ENCODE measurements around the gene FZD7.

Gene FZD7

GRCh38 chr2:202033317-202034248 lies at the start of gene FZD7:
TSS of gene FZD7 (plus strand) at chr2:202033855. CDS start at chr2:202034648, 793 bp downstream.
- peak; percentile 86 for DNase-seq

GRCh38 chr2:201984333-201984732 lies 49.3 kb upstream of the FZD7 start:
- no peak for DNase-seq

- peak; percentile 76 for DNase-seq
These were observed 48.7 kb upstream of the FZD7 start for GRCh38 chr2:201984800-201985525.

- no peak for DNase-seq
These were observed 47.8 kb upstream of the FZD7 start for GRCh38 chr2:201985728-201986462.

- no peak for DNase-seq
These were observed 47.3 kb upstream of the FZD7 start for GRCh38 chr2:201986463-201986735.

- no peak for DNase-seq
These were observed 46.2 kb upstream of the FZD7 start for GRCh38 chr2:201987426-201987825.

GRCh38 chr2:201990069-201990468 lies 43.6 kb upstream of the FZD7 start:
- DNase-seq = no peak

- DNase-seq = no peak
These were observed 40.7 kb upstream of the FZD7 start for GRCh38 chr2:201992960-201993359.

GRCh38 chr2:201994973-201995638 lies 38.5 kb upstream of the FZD7 start:
- no peak for DNase-seq

GRCh38 chr2:201996006-201996405 lies 37.6 kb upstream of the FZD7 start:
- no peak for DNase-seq

GRCh38 chr2:201996679-201997314 lies 36.9 kb upstream of the FZD7 start:
- peak; percentile 28 for DNase-seq

GRCh38 chr2:201999279-201999678 lies 34.4 kb upstream of the FZD7 start:
- DNase-seq = no peak

GRCh38 chr2:202001826-202002225 lies 31.8 kb upstream of the FZD7 start:
- no peak for DNase-seq

- DNase-seq = no peak
These were observed 31.3 kb upstream of the FZD7 start for GRCh38 chr2:202002381-202002780.

- DNase-seq = no peak
These were observed 28.3 kb upstream of the FZD7 start for GRCh38 chr2:202005272-202005887.

GRCh38 chr2:202006301-202006700 lies 27.4 kb upstream of the FZD7 start:
- DNase-seq = no peak

GRCh38 chr2:202007015-202007982 lies 26.4 kb upstream of the FZD7 start:
- no peak for DNase-seq

GRCh38 chr2:202007983-202008354 lies 25.7 kb upstream of the FZD7 start:
- DNase-seq = no peak

- no peak for DNase-seq
These were observed 24.6 kb upstream of the FZD7 start for GRCh38 chr2:202009019-202009481.

- no peak for DNase-seq
These were observed 24.1 kb upstream of the FZD7 start for GRCh38 chr2:202009581-202009980.

- DNase-seq = no peak
These were observed 19.3 kb upstream of the FZD7 start for GRCh38 chr2:202014318-202014717.

Data from KG1 (cell line).